ENCODE measurements around the gene LPCAT1.

The LPCAT1 gene

DNA sequence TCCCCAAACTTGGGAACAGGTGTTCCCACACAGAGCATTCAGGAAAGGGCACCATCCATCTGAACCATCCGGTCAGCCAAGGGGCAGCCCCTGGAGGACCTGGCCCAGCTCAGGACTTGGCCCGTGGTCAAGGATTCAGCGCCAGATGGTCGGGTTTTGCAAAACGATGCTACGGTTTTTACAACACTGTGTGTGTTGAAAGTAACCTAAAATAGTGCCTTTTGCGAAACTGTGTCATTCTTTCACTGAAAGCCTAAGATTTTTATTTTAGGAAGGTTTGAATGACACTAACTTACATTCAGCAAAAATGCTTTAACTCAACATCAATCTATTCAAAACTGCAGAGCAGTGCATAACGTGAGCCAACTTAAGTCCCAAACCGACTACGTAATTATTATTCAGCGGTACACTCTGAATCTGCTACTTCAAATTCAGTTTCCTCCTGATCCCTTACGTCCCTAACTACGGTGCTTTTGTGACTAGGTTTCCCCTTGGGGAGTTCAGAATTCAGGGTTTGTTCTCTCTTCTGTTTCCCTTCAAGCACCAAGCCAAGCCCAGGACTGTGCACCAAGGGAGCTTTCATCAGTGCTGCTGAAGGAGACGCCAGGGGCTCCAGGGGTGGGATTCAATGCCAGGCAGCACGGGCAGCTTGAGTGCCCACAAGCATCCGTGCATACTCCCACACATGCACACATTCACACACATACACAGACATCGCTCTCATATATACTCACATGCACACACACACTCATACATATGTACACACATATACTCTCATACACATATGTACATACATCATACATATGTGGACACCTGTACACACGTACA is 25.8 kb downstream of the LPCAT1 start:
- DNase-seq (ENCODE audit: low read depth in 2 of 2): no peak

GRCh38 chr5:1497242-1497777 is 26.4 kb downstream of the LPCAT1 start:
- no peak for DNase-seq (ENCODE audit: low read depth in 2 of 2)

GRCh38 chr5:1495525-1495897 is 28.2 kb downstream of the LPCAT1 start:
- no peak for DNase-seq (ENCODE audit: low read depth in 2 of 2)

DNA sequence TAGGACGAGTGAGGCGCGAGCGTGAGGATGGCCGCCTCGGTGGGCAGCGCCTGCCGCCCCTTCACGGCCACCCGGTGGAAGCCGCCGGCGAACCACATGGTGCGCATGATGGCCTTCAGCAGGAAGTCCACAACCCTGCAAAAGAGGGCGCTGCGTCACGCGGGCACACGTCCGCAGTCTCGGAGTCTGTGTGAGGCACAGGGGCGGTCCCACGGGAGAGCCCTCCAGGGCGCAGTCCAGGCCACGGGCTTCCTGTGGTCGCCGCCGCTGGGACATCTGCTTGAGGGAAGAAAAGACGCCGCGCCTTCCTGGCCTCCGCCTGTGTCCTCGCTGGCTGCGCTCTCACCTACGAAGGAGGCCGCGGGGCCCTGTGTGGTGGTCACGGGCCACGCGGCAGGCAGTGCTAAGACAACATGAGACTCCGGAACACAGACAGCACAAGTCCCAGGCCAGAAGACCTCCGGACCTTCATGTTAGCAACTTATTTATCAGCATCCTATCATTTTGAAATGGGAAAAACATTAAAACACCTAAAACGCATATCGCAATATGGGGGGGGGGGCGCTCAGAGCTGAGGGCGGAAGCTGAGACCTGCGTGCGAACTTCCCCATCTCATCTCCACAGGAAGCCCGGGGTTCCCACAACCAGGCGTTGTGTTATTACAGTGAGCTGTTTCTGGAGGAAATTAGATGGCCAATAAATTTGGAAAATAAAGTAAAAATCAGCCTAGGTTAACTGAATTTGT is 28.8 kb downstream of the LPCAT1 start:
- DNase-seq (ENCODE audit: low read depth in 2 of 2): peak in 1 of 2 donors; percentile 34

DNA sequence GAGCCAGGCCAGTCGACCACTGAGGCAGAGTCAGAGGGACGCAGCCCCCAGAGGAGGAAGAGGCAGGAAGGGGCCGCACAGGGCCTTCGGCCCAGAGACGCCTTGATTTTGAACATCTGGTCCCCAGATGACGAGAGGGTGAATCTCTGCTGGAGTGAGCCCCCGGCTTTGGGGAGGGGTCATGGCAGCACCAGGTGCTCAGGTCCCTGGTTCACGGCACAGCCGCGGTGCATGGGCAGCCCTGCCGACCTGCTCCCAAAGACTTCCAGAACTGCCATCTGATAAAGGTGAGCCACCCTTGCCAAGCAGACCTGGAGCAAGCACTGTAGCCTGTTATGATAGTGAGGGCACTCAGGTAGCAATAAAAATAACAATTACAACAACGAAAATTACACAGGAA is 29.8 kb downstream of the LPCAT1 start:
- DNase-seq (ENCODE audit: low read depth in 2 of 2): no peak

DNA sequence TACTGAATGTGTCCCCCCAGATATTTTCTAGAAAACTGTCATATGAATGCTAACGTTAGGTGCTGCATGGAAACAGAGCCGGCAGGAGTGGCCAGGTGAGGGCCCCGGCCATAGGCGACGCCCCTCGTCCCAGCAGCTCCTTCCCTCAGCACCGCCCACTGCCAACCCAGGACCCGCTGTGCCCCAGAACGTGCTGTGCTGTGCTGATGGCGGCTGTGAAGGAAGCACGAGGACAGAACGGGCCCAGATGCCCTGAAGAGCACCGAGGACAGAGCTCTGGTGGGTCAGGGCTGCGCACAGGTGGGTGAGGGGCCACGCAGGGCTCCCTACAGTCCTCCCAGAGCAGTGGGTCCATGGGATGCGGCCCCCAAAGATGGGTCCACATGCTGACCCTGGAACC is 30.3 kb downstream of the LPCAT1 start:
- DNase-seq (ENCODE audit: low read depth in 2 of 2): no peak

GRCh38 chr5:1492757-1493156 is 31.0 kb downstream of the LPCAT1 start:
- DNase-seq (ENCODE audit: low read depth in 2 of 2): no peak

DNA sequence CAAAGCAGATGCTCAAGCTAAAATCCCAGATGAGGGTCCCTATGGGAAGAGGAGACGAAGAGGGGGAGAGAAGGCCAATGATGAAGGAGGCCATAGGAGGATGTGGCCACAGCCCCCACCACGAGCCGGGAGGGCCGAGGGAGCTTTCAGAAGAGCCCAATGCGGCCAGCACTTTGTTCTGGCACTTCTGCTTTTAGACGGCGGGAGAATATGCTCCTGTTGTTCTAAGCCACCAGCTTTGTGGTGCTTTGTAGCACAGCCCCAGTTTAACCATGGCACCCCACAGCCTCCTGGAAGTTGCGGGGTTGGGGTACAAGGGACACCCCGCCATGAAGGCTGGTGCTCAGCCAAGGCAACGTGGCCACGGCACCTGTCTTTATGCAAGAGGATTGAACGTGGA is 33.4 kb downstream of the LPCAT1 start:
- no peak for DNase-seq (ENCODE audit: low read depth in 2 of 2)

- DNase-seq (ENCODE audit: low read depth in 2 of 2): no peak
These were observed 34.0 kb downstream of the LPCAT1 start for GRCh38 chr5:1489754-1490153.

DNA sequence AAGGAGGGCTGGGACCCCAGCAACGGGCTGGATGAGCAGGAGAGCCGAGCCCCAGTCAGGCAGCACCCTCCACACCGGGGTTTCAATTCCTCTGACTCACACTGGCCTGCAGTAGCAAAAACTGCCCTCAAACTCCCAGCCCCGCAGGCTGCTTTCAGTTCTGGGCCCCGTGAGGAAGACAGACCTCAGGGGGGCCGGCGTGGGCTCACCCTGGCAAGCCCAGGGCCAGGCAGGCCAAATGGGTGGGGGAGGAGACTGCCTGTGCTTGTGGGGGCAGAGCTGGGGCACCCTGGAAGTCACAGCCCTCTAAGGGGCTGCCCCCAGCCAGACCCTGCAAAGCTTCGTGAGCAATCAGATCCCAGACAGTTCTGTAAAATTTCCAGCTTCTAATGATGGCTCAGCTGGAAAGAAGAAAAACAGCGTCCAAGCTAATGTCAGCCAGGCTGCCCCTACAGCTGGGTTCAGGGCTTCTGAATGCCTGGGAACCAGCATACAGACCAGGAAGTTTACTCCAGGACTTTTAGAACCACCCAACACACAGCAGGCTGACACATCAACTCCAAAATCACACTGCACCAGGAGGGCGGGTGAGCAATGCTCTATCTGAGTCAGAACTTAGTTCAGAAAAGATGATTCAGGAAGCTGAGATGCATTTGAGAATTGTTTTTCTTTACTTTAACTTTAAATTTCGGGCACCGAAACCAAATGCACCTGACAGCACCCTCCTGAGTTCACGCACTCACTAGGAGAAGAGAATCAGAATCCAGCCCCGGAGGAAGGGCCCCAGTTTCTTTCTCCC is 34.7 kb downstream of the LPCAT1 start:
- DNase-seq (ENCODE audit: low read depth in 2 of 2): no peak

DNA sequence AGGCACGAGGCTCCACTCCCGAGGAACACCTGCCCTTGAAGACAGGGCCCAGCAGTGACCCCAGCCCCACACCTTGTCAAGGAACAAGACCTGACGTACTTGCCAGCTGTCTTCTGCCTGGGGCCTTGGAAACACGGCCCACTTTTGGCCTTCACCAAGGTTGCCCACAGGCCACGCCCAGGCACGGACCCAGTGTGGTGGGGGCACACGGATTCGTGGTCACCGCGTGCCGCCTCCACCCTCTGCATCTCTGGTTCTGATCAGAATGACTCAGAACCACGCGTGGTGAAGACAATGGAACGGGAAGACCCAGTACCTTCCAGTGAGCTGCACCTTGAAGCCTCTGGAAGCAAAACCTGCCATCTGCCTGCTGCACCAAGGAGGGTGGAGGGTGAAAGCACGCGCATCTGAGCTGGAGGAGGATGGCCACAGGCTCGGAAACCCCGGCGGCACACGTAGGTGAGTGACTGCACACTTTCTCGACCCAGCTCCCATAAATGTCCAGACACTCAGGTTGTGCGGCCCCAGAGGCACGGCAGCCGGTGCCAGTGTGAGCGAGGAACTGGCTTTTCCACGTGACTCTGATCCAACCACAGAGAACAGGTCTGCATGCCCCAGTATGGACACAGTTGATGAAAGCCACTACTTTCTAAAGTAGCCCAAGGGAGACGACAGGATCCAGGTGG is 36.5 kb downstream of the LPCAT1 start:
- no peak for DNase-seq (ENCODE audit: low read depth in 2 of 2)

DNA sequence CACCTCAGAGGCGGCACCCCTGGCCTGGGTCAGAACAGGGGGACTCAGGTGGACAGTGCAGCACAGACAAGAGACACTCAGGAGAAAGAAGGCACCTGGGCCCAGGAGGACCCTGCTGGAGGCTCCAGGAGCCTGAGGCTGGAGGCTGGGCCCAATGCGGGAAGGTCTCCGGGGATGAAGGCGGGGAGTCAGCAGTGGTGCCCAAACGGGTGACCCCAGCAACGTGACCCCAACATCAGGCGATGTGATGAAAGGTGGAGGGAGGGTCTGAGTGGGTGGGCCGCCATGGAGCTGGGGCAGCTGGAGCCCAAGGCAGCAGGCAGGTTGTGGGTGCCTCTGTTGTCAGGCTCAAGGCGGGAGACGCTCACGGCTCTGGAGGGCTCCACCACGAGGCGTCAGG is 37.5 kb downstream of the LPCAT1 start:
- DNase-seq (ENCODE audit: low read depth in 2 of 2): no peak

- no peak for DNase-seq (ENCODE audit: low read depth in 2 of 2)
These were observed 38.1 kb downstream of the LPCAT1 start for GRCh38 chr5:1485579-1486118.

GRCh38 chr5:1484730-1485578 is 38.8 kb downstream of the LPCAT1 start:
- DNase-seq (ENCODE audit: low read depth in 2 of 2): no peak

- DNase-seq (ENCODE audit: low read depth in 2 of 2): no peak
These were observed 39.7 kb downstream of the LPCAT1 start for GRCh38 chr5:1483856-1484729.

GRCh38 chr5:1483064-1483463 is 40.7 kb downstream of the LPCAT1 start:
- DNase-seq (ENCODE audit: low read depth in 2 of 2): no peak

GRCh38 chr5:1481959-1482331 is 41.8 kb downstream of the LPCAT1 start:
- DNase-seq (ENCODE audit: low read depth in 2 of 2): no peak

DNA sequence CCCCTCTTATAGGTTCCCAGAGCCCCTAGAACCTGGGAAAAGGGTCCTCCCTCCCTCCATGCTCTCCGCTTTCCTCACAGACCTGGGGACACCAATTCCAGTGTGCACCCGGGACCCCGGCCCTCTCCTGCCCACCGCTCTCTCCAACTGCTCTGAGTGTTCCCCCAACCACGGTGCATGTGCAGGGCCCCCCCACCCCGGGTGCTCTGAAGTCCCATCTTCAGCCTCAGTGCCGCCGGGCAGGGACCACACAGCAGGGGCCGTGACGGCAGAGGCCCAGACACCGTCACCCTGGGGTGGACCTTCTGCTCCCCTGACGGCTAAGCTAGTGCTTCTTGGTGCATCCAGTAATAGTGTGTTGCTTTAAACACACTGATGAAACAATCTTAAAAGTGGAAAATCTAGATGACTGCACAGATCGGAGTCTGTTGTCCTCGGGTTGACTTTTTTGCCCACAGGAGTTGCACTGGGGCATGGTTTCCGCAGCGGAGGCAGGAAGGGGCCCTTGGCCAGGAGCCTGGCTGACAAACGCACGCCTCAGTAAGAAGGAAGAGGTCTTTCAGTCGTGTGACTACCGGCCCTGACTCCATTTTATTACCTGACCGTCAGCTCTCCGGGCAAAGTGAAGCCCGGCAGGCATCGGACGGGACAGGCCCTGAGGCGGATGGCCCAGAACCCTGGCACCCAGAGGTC is 42.3 kb downstream of the LPCAT1 start:
- DNase-seq (ENCODE audit: low read depth in 2 of 2): no peak

DNA sequence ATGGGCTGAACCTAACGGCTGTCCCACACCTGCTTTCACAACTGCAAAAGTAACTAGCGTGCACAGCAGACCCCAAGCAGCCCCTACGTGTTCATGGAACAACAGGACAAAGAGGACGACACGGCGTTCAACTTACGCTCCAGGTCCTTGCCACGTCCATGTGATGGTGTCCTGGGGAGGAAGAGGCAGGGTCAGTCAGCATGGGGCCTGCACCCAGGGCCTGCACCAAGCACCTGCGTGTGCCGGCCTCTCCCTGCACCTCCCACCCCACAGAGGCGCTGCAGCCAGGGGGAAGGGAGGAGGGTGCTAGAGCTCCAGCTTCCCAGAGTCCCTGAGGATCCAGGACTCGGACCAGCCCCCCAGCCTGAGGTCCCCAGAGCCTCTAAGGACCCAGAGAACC is 43.0 kb downstream of the LPCAT1 start:
- DNase-seq (ENCODE audit: low read depth in 2 of 2): no peak

All from stimulated activated CD8-positive, alpha-beta memory T cell treated with anti-CD3 and anti-CD28 coated beads, Interleukin-7, amount 100 ng/mL, for 1 hour (primary cell).